NT2/D1 (cell line): Measurements from ENCODE around the gene FHOD3.

Experiments used
- YY1 ChIP-seq: IDR thresholded peaks from 2 replicates; pipeline ENCODE4 v1.6.1; 2011; ENCODE audit not compliant: insufficient read length, insufficient read depth
- ZNF274 ChIP-seq: IDR thresholded peaks from 2 replicates; pipeline ENCODE4 v1.6.1; 2011; ENCODE audit warnings: mild to moderate bottlenecking, low read depth, low read length

- TF ChIP-seq ZNF274 (no peak), YY1 (no peak)
Measured at GRCh38 chr18:36650906-36651305, 353.4 kb downstream of the FHOD3 start.
